HG02970 (cell line): ENCODE results near the gene ELF2.
A peak's percentile ranks its signal among the peaks of the same experiment; 100 is the strongest.
"Not testable (repeated sequence)": the region's sequence is repeated elsewhere in the genome, so short reads cannot be mapped to it uniquely, and the experiment has no call there.

Source experiments
- ATAC-seq: cut with Tn5 transposase; IDR thresholded peaks from one replicate; pipeline ENCODE4 v1.9.1; 2021; ENCODE audit warnings: mild to moderate bottlenecking, moderate library complexity, moderate number of reproducible peaks; ENCODE audit not compliant: unreplicated experiment, low FRiP score

ELF2 gene

DNA sequence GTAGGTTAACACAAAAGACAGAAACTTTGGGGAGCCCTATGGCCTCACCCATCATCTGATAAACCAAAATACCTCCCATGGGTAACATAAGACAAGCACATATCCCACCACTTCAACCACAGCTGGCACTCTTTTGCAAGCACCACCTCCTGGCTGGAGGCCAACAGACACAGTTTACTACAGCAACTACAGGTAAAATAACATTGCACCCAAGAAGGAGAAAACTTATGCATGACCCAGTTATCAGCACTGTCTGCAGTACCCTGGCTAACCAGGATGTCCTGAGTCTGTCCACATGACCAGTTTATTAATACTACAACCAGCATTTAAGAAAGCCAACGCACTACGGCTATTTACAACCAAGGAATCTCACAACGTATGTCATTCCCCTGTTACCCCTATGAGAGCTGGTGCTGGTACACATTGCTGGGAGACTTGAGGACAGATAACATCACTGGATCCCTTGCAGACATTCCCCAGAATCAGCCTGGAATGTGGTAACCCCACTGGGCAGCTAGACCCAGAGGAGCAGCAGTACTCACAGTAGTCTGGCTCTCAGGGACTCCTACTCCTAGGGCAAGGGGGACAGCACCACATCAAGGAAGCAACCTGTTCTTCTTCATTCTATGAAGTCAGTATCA, 32.0 kb downstream of the ELF2 start:
- ATAC-seq = no peak

DNA sequence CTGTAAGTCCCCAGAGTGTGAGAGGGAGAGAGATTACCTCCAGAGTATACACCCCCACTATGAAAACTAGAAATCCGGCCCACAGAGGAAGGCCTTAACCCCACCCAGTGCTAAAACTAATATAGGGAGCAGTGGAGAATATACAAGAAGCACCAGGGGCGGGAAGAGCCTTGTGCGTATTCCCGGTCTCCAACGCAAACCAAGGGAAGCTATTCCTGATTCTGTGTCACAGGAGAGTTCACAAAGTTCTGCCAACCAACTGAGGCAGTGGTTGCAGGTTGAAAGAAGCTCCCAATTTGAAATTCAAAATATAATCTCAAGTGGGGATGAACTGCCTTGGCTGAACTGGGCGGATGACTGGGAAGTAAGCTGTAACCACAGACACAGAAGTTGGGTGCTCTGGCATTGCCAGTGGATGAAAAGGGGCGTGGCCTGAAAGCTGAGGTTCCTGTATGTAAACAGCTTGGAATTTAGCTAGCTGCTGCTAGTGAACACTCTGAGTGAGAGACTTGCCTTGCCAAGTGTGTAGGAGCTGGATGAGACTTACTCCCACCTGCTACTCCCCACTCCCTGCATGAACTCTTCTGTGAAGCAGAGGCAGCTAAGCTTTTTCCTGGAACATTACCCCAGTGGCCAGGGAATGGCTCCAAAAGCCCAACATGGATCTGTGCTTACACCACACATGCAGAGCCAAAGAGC, 32.7 kb downstream of the ELF2 start:
- no peak for ATAC-seq

DNA sequence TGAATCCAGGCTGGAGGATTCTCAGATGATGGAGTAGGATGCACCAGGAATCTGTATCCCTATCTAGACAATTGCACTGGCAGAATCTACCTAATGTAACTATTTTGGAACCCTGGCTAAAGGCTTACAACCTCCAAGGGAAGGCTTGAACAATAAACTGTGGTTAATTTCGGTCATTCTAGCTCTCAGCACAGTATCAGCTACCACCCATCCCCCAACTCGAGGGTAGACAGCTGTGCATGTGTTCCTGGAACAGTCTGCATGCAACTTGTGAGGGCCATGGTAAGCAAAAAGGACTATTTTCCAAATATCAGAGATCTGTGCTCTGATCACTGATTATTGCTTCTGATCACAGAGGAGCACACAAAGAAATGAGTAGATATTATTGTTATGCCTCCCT, 34.0 kb downstream of the ELF2 start:
- no peak for ATAC-seq

DNA sequence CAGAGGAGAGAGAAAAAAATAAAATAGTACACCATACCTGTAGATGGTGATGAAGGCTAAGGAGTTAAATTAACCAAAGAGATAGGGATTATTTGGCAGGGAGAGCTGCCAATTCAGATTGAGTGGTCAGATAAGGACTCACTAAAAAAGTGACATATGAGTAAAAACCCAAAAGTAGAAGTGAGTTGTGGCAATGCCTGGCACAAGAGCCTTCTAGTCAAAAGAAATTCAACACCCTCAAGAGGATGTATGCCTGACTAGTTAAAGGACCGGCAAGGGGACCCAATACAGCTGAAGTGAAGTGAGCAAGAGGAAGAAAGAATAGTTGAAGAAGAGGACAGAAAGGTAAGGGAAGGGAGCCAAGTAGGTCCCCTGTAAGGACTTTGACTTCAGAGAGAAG, 34.9 kb downstream of the ELF2 start:
- no peak for ATAC-seq

DNA sequence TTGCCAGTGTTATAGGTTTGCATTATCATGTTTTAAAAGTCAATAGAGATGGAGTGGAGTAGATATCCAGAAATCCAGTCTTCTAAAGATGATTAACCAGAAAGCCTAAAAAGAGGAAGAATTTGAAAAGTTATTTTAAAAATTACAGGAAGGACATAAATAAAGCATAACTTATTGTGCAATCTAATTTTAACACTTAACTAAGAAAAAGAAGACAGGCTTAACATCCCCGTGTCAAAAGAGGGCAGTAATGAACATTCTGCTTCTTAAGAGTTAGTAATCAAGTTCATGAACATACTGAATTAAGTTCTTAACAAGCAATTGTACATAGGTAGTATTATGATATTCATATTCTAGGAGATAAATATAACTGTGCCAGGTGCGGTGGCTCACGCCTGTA, 39.3 kb downstream of the ELF2 start:
- ATAC-seq = no peak

DNA sequence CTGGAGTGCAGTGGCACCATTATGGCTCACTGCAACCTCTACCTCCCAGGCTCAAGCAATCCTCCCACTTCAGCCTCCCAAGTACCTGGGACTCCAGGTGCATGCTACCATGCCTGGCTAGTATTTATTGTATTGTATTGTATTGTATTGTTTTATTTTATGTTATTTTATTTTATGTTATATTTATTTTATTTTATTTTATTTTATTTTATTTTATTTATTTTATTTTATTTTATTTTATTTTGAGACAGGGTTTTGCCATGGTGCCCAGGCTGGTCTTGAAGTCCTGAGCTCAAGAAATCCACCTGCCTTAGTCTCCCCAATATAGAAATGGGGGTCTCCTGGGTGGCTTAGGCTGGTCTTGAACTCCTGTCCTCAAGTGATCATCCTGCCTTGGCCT, 42.6 kb downstream of the ELF2 start:
- ATAC-seq = no peak

DNA sequence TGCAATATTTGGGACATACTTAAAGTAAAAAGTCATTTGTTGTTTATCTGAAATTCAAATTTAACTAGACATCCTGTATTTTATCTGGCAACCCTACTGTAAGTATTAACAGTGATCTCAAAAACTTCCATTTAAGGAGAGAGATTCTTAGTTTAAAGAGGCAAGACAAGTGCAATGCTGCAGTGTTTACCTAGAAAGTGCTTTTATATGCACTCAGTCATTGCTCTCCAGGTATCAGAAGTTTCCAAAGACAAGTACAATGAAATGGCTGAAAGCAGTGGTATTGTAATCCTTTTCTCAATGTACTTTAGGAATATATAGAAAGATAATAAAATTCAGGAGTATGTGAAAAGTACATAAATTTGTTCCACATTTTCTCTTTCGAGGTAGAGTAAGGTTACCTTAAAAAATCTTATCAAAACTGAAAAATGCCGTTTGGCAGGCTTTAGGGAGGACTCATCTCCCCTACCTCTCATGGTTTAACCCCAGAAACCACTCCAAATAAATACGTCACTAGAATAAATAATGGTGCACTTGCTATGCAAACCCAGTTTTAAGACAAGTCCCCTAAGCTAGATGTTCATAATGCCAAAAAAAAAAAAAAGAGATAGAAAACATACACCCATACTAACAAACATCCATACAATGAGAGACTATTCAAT, 45.7 kb downstream of the ELF2 start:
- no peak for ATAC-seq

DNA sequence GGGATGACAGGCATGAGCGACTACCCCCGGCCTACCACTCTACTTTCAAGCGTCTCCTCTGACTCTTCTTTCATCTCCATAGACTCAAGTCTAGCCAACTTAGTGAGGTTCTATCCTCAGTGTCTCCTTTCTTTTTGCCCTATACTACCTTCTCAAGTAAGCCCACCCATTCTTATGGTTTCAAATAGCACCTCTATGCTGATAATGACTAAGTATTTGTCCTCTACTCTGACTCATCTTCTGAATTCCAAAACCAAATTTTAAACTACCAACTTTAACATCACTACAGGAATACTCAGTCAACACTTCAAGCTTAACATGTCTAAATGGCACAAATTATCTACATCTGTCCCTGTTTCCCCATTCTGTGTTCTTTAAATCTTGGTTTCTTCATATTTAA, 47.8 kb downstream of the ELF2 start:
- no peak for ATAC-seq

DNA sequence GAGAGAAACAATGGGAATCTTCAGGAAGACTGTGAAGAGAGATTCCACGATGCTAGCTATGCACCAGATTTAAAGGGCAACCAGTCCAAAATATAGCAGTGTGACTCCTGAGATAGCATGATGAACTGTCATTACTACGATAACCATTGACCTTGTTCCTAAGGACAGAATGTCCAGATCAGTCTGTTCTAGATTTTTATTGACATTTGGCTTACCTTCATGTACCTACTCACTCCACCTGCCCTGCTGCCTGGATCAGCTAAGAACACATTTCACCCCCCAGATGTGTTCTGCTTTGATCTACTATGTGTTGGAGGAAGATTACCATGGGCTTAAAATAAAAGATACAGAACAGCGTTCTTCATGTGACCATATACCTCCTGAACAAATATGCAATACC, 50.1 kb downstream of the ELF2 start:
- no peak for ATAC-seq

DNA sequence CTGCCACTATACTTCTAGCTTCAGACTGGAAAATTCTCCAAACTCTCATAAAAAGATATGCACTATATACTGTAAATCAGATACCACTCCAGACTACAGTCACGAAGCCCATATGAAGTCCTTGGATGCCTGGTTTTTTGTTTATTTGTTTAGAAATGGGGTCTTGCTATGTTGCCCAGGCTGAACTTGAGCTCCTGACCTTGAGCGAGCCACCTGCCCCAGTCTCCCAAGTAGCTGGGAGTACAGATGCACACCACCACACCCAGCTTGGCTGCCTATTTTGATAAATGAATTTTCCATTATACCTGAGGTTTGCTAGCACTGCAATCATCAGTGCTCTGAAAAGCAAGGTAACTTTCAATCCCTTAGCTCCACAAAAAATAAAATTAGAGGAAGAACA, 53.1 kb downstream of the ELF2 start:
- ATAC-seq = no peak

DNA sequence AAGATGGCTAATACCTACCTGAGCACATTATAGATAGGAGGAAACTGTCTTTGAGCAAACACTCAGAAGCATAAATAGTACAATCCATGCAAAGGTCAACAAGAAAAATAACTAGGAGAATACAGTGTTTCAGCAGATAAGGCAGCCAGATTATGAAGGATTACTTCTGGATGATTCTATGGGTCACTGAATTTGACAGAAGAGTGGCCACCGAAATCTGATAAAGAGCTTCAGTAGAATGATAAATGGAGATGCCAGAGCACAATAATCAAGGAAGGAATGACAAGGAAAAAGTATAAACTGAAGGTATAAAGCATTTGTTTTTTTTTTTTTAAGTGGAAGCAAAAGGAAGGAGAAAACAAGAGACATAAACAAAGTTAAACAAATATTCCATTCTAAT, 58.7 kb downstream of the ELF2 start:
- no peak for ATAC-seq

DNA sequence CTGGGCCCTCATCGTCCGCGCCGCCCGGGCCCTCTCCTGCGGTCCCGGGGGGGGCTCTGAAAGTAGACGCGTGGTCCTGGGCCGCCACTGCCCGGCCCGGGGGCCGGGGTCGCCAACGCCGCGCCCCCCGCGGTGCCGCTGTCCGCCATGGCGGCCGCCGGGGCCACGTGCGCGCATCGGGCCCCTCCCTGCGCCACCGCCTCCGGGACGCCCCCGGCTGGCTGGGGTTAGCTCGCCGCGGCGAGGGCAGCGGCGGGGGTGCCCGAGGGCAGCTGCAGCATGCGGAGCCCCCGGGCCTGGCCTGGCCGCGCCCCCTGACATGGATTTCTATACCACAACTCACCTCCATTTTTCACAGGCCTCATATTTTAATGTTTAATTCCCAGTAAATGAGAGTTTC, 61.8 kb downstream of the ELF2 start:
- ATAC-seq = no peak

DNA sequence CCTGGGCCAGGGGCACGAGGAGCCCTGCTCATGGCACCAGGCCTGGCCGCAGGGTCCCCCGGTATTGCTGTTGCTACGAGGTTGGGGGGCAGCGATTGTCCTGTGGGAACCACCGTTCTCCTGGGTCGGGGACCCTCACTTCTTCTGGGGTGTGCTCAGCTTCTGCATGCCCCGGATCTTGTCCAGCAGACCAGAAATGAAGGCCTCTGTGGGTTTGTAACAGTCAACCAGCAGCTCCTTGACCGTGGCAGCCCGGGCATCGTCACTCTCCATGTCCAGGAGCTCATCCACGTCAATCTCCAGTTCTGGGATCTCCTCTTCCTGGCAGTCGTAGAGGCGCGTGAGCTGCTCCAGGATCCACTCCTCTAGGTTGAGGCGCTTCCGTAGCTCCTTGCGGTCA, 62.2 kb downstream of the ELF2 start:
- not testable (repeated sequence) for ATAC-seq

DNA sequence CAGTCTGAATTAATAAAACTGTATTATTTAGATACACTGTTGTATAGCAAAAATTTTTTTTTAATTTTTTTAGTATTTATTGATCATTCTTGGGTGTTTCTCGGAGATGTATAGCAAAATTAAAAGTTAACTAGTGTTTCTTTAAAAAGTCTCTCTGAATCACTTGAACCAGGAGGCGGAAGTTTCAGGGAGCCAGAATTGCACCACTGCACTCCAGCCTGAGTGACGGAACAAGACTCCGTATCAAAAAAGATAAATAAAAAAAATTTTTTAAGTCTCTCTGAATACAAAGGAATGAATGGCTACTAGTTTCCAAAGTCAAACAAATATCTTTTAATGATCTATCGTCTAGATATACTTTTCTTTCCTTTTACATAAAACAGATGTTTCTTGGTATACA, 64.4 kb downstream of the ELF2 start:
- ATAC-seq = no peak

DNA sequence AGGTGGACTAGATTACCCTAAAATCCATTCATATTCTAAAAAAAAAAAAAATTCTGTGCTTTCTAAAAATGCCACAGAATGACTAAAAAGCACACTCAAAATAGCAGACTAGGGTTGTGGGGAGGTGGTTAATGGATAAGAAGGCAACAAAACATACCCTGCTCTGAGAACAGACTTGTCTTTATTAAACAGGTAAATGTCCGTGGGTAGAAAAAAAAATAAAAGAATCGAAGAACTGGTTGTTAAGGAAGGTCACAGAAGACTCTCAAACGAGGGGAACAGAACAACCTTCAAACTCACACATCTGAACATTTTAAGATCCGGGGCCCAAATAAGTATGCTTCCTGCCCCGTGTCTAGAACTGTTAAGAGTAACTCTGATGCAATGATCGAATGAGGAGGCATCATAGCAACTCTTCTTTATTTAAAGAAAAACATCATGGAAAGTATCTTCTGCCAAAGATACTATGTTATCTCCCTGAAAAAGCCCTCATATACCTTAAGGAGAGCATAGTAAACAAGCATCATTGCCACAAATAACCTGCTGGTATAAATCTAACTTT, 68.4 kb downstream of the ELF2 start:
- no peak for ATAC-seq

DNA sequence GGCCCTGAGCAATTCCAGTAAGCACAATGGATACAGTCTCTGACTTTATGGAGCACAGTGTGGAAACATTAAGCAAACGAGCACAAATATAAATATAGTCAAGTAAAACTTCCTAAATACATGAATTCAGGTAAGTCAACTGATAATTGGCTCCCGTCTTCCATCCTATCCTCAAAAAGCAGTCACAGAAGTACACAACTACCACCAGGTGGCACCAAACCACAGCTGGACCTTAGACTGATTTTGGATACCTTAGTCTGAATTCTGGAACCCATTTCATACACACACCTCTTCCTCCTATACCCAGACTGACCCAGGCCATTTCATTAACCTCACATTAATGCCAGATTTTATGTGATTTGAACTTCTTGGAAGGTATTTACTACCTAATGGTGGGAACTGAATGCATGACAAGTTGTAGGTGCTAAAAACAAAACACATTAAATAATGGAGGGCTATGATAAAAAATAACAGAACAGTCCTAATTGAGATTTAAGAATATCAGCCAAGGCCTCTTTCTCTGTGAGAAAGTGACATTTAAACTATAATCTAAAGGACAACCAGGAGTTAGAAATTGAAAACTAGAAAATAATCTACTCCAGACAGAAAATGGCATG, 77.5 kb downstream of the ELF2 start:
- no peak for ATAC-seq

DNA sequence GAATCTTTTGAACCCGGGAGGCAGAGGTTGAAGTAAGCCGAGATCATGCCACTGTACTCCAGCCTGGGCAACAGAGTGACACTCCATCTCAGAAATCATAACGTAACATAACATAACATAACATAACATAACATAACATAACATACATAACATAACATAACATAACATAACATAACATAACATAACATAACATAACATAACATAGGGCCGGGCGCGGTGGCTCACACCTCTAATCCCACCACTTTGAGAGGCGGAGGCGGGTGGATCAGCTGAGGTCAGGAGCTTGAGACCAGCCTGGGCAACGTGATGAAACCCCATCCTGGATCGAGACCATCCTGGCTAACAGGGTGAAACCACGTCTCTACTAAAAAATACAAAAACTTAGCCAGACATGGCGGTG, 84.7 kb downstream of the ELF2 start:
- ATAC-seq = no peak

DNA sequence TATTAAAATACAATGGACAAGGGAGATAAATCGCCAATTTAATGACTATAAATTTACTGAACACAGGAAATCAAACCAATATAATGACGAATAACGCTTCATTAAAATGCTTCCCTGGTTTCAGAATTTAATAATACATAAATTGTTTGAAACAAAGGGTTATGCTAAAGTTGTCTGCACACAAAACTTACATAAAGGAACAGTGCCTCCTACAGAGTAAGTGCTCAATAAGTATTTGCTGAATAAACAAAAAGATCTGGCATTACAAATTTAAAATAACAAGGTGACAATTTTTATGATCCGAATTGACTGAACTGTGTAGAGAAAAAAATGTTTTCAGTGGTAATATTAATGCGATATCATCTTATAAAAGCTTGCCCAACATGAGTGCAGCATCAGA, 91.9 kb downstream of the ELF2 start:
- ATAC-seq = no peak

DNA sequence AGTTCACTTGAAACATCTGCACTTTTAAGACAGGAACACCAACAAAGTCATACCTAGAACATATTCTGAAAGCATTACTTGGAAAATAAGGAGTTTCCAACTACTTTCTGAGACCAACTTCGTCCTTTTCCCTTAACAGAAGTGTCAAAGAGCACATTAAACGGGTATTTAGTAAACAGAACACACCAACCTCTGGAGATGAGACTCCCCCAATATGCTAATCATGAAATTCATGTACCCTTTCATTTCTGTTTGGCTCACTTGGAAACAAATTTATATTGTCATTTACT, 92.3 kb downstream of the ELF2 start:
- ATAC-seq = no peak

DNA sequence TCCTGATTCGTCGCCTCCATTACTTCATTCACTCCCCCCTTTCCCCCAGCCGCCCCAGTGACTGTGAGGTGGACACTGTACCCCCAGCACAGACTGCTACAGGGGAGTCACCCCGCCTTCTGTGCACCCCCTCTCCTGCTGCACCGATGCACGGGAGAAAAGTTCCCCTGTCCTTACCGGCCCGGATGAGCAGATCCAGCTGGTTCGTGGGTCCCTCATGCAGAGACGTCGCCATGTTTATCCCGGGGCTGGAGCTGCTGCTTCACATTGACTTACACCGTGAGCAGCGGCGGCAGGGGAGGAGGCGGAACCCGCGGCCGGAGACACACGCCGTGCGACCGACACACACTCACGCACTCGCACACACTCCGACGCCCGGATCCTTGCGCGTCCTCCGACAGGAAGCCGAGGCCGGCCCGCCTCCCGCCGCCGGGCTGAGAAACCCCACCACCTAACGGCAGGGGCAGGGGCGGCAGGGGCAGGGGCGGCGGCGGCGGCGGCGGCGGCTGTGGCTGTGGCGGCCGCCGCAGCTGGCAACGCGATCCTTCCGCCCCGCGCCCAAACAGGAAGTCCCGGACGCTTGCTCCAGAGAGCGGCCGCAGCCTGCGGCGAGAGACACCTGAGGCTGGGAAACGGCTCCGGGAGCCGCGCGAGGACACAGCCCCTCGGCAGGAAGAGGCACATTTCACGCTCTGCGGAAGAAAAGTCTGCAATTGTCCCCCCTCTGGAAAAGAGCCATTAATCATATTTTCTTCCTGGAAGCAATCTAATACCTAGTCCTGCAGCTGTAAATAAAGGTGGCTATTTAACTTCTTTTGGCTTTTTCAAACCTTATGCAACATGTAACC, 92.8 kb downstream of the ELF2 start:
- peak; percentile 57 for ATAC-seq

DNA sequence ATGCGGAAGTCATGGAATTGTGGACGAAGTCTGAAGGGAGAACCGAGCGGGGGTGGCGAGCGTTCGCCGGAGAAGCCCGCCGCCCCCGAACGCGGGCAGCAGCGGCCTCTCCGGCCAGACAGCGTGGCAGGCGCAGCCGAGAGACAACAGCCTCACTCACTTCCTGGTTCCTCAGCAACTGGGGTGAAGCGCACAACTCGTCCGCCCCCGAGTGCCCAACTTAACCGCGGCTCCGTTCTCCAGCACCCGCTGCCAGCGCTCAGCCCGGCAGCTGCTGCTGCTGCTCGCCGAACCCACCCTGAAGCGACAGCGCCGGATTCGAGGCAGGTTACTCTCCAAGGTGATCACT, 93.4 kb downstream of the ELF2 start:
- ATAC-seq = peak; percentile 26
